Stomach (tissue), 9 donors: ENCODE results near the gene SGPL1. TPM values are rescaled to one million over a fixed set of nuclear protein-coding genes. Genes with fewer than 3 reads are reported as not detected.
A peak's percentile ranks its signal among the peaks of the same experiment; 100 is the strongest.

Experiments used
- DNase-seq, 2 donors: peaks; one replicate each; pipeline versions ENCODE4 v3.0.0 to v3.0.0-alpha.2; 2013 to 2019
- H3K27ac ChIP-seq, 5 donors: fragments of 200-600 bp in 4 of 5; sonication (generic) in 4 of 5; one replicate each; pipeline ENCODE4 v1.5.1; 2013 to 2019; ENCODE audit warnings: mild to moderate bottlenecking in 1 of 5, moderate library complexity in 1 of 5
- H3K27me3 ChIP-seq, 3 donors: fragments of 200-600 bp; sonication (generic); one replicate each; pipeline ENCODE4 v1.5.1; 2017 to 2019; ENCODE audit warnings: mixed run types in 1 of 3
- H3K36me3 ChIP-seq, 4 donors: fragments of 200-600 bp; sonication (generic); 1 replicate in 3 of 4; 2 replicates in 1 of 4; pipeline ENCODE4 v1.5.1; 2016 to 2019
- H3K4me1 ChIP-seq, 4 donors: fragments of 200-600 bp; sonication (generic); one replicate each; pipeline ENCODE4 v1.5.1; 2016 to 2019
- H3K4me3 ChIP-seq, 4 donors: fragments of 200-600 bp; sonication (generic) in 3 of 4; one replicate each; pipeline ENCODE4 v1.5.1; 2016 to 2019; ENCODE audit warnings: mild to moderate bottlenecking in 1 of 4
- H3K9me3 ChIP-seq, 4 donors: fragments of 200-600 bp; sonication (generic); one replicate each; pipeline ENCODE4 v1.5.1; 2016 to 2019
- EP300 ChIP-seq: sonication (generic); formaldehyde crosslinking; IDR thresholded peaks from one replicate; pipeline ENCODE4 v1.6.1; 2017; ENCODE audit warnings: antibody characterized with exemption
- POLR2A ChIP-seq, 4 donors: fragments of 450-650 bp; IDR thresholded peaks; one replicate each; pipeline ENCODE4 v1.6.1; 2016; ENCODE audit warnings: antibody characterized with exemption in 4 of 4, control low read depth in 2 of 4, mild to moderate bottlenecking in 1 of 4, moderate library complexity in 1 of 4
- POLR2AphosphoS5 ChIP-seq, 3 donors: sonication (generic); formaldehyde crosslinking; IDR thresholded peaks; one replicate each; pipeline ENCODE4 v1.6.1; 2016; ENCODE audit warnings: antibody characterized with exemption in 3 of 3
- WGBS, 5 donors: extraction: QIAGEN DNeasy Blood & Tissue Kit in 3 of 5; methylation state at CpG; one replicate each; pipeline versions ENCODE4 v1.1.5 to v1.1.7; 2013 to 2018; 5-methylcytosine and 5-hydroxymethylcytosine counted together
- intact Hi-C: fragments of 100-400 bp; cut with DNase I; formaldehyde crosslinking; loops from one replicate; pipeline ENCODE4 v1.15.1; 2023; ENCODE audit warnings: low total_unique reads
- polyA plus RNA-seq, 3 donors: library from polyadenylated mRNA; stranded (reverse); fragments of 200-250 nt; gene quantifications; one replicate each; pipeline ENCODE4 v1.2.3, GENCODE V29; 2013
- total RNA-seq, 5 donors: library from RNA; depleted of rRNA; stranded (reverse); fragments of >200 nt; gene quantifications; one replicate each; pipeline versions ENCODE4 v1.1.0 to v1.2.3, GENCODE V29; 2014 to 2016
- TF ChIP-seq, protein P1 (sequence below), 7 experiments: fragments of 450-650 bp in 4 of 7; fragments of 200-600 bp in 3 of 7; sonication (generic) in 3 of 7; IDR thresholded peaks; one replicate each; pipeline ENCODE4 v1.5.1; 2016 to 2019; ENCODE audit warnings: antibody characterized with exemption in 7 of 7, control low read depth in 2 of 7, mild to moderate bottlenecking in 1 of 7
- donor health status: healthy with polysubstance abuse.
- donor health status: Bipolar disorder and iron deficiency.
- donor health status: healthy.

SGPL1 gene
- total and polyA plus RNA-seq, 8 donors = 1.2 to 65.5 (median 15.6) TPM

DNA sequence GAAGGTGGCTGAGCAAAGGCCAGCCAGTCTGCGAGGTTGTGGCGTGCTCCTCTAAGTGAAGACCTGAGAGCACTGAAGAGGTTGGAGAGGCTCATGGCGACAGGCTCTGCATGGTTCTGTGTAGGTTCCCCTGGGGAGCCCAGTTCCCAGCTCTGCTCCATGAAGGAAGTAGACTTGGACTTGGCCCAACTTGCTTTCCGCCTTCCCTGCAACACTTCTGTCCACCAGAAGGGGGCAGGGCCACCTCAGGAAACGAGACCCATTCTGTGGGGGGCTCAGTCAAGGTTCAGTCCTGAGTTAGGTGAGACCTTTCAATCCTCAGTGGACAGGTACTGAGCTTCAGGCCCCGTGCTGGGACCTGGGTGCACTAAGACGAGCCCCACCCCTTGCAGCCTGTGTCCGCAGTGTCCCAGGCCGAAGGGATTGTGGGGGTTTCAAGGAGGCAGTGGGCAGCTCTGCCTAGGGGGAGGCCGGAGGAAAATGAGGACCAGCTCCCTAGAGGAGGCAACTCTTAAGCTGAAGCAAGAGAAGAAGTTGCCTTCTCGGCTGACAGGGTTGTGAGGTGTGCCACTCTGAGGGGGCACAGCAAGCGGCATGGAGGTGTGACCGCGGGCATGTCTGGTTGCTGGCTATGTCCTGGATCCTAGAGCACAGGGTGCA is 87.6 kb downstream of the SGPL1 start:
- H3K4me3 ChIP-seq = no peak overlapping the region
- H3K27me3 ChIP-seq = no peaks in the 10 kb centered on the region
- DNase-seq = peak; percentile 67 to 84
- TF ChIP-seq EP300 = no peak
- TF ChIP-seq, protein P1, sequence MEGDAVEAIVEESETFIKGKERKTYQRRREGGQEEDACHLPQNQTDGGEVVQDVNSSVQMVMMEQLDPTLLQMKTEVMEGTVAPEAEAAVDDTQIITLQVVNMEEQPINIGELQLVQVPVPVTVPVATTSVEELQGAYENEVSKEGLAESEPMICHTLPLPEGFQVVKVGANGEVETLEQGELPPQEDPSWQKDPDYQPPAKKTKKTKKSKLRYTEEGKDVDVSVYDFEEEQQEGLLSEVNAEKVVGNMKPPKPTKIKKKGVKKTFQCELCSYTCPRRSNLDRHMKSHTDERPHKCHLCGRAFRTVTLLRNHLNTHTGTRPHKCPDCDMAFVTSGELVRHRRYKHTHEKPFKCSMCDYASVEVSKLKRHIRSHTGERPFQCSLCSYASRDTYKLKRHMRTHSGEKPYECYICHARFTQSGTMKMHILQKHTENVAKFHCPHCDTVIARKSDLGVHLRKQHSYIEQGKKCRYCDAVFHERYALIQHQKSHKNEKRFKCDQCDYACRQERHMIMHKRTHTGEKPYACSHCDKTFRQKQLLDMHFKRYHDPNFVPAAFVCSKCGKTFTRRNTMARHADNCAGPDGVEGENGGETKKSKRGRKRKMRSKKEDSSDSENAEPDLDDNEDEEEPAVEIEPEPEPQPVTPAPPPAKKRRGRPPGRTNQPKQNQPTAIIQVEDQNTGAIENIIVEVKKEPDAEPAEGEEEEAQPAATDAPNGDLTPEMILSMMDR (IDR thresholded peaks at IDR 0.05) = peak in 5 of 7 experiments; percentile 46 to 85 (median 76)
- H3K36me3 ChIP-seq = no peaks in the 10 kb centered on the region
- no peaks in the 10 kb centered on the region for H3K9me3 ChIP-seq
- H3K4me1 ChIP-seq = peaks cover 0 to 11% (median 6%) of the 10 kb centered on the region in 4 donors
- intact Hi-C loops = no loop called here
- H3K27ac ChIP-seq = no peak overlapping the region
- WGBS, 5 donors = 51 to 63% (median 61%) methylated on average over 12 to 14 of the region's 14 CpGs

DNA sequence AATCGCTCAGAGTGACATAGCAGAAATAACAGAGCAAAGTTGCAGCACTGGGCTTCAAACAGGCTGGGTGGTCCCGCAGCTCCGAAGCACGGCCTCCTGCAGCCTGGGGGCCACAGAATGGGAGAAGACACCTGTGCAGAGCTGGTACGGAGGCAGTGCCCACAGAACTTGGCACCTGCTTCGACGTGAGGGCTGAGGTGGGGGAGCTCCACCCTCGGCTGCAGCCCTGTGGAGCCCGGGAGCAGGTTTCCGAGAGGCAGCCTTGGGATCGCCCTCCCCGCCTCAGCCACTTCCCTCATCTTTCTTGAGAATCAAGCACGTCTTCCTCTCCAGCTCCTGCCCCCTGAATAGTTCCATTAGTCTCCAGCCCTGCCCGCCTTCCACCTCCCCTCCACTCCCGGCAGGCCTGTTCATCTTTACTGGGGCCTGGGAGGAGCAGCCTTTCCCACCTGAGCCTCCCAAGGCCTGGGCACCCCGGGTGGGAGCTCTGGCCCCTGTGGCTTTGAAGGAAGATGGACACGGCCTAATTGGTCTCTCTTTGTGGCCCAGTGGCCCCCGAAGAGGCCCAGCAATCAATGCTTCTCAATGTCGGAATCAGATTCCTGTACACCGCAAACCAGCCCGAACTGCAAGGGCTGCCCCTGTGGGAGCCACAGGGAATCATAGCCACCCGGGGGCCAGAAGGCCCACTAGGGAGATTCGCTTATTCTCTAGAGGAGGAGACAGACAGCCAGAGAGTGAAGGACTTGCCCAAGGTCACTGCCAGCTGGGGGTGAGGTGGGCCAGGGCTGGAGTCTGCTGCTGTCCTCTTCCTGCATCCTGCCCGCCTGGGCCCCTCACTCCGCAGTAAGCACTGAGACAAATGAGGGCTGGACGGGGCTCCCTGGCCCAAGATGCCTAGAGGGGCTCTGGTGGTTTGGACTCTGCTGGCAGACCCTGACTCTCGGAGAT is 89.6 kb downstream of the SGPL1 start:
- no peak overlapping the region for H3K4me3 ChIP-seq
- peaks cover 0 to 11% (median 6%) of the 10 kb centered on the region in 4 donors for H3K4me1 ChIP-seq
- intact Hi-C loops = no loop called here
- 80 to 91% (median 87%) methylated on average over 20 to 27 of the region's 27 CpGs for WGBS, 5 donors
- no peak overlapping the region for H3K27ac ChIP-seq
- H3K9me3 ChIP-seq = no peaks in the 10 kb centered on the region
- DNase-seq = no peak
- TF ChIP-seq POLR2A (IDR thresholded peaks at IDR 0.05) = no peak
- TF ChIP-seq, protein P1 (IDR thresholded peaks at IDR 0.05) = no peak
- no peak for TF ChIP-seq POLR2AphosphoS5 (IDR thresholded peaks at IDR 0.05)
- no peak for TF ChIP-seq EP300
- H3K27me3 ChIP-seq = no peaks in the 10 kb centered on the region
- H3K36me3 ChIP-seq = no peaks in the 10 kb centered on the region

DNA sequence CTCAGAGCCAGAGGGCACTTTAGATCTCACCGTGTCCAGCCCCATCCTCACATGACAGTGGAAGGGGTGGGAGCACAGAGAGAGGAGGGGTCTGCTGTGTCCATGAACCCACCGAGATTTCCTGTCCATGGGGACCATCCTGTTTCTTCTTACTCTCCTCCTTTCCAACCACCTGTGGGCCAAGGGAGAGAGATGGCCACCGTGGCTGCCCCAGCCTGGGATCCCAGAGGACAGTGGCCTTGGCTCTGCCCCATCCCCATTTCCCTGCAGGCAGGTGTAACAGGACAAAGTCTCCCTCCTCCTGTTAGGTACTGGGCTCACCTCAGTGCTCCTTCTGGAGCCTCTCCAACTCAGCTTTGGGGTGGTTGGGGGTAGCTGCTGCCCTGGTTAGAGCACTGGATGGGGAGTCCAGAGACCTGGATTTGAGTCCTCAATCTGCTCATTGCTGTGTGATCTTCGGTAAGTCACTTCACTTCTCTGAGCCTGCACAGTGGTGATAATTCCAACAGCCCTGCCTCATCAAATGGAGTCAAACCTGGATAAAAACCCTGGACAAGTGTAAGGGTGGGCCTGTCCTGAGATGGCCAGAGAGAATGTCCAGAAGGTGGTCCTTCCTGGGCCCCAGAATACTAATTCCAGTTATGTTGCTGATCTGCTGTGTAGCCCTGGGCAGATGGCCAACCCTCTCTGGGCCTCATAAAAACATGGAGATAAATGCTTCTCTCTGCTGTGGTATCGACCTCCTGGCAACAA is 90.5 kb downstream of the SGPL1 start:
- intact Hi-C loops = no loop called here
- Histone ChIP-seq H3K27me3 (no peaks in the 10 kb centered on the region), H3K4me1 (peaks cover 0 to 11% (median 6%) of the 10 kb centered on the region in 4 donors), H3K36me3 (no peaks in the 10 kb centered on the region), H3K4me3 (no peak overlapping the region), H3K9me3 (no peaks in the 10 kb centered on the region), H3K27ac (no peak overlapping the region)
- TF ChIP-seq POLR2AphosphoS5 (IDR thresholded peaks at IDR 0.05) (no peak), POLR2A (IDR thresholded peaks at IDR 0.05) (no peak), EP300 (no peak)
- TF ChIP-seq, protein P1 (IDR thresholded peaks at IDR 0.05) = no peak
- WGBS, 5 donors = 58 to 76% (median 69%) methylated on average over 3 to 5 of the region's 5 CpGs
- no peak for DNase-seq

DNA sequence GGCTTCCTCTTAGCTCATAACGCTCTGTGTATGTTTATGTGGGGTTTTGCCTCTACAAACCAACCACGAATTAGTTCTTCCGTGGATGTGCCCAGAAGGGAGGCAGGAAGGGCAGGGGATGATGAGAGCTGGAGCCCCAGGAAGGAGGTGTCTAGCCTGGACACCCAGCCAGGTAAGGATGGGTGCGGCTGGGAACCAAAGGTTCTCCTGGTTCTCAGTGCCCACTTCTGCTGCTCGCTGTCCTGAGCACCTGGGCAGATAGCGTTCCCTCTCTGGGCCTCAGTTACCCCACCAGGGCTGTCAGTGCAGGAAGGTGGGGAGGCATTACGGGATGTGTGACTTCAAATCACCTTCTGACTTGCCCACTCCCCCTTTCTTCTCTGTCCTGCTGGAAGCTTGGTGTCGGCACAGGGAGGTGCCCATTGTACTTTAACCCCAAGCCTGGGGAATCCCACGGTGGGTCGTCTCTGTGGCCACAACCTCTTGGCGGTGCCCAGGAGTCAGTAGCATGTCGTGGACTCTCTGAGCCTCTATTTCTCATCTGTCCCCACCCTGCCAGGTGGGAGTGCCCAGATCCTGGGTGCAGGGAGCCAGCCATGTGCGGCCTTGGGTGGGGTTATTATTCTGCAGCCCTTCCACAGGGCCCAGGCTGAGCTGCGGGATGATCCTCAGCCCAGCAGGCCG is 91.3 kb downstream of the SGPL1 start:
- peaks cover 0 to 11% (median 6%) of the 10 kb centered on the region in 4 donors for H3K4me1 ChIP-seq
- no peak for DNase-seq
- 59 to 68% (median 65%) methylated on average over 15 of the region's 15 CpGs for WGBS, 5 donors
- intact Hi-C loops = no loop called here
- no peaks in the 10 kb centered on the region for H3K27me3 ChIP-seq
- no peaks in the 10 kb centered on the region for H3K36me3 ChIP-seq
- no peaks in the 10 kb centered on the region for H3K9me3 ChIP-seq
- TF ChIP-seq EP300 (no peak), POLR2A (IDR thresholded peaks at IDR 0.05) (no peak), POLR2AphosphoS5 (IDR thresholded peaks at IDR 0.05) (no peak)
- TF ChIP-seq, protein P1 (IDR thresholded peaks at IDR 0.05) = no peak
- no peak overlapping the region for H3K4me3 ChIP-seq
- H3K27ac ChIP-seq = no peak overlapping the region
